PFSK-1 (cell line): Measurements from ENCODE around the gene PNLDC1.

Experiments used
- FOXP2 ChIP-seq: optimal IDR thresholded peaks from 2 replicates; pipeline ENCODE3; 2011; ENCODE audit warnings: borderline replicate concordance, control low read depth, inconsistent platforms; ENCODE audit not compliant: insufficient read depth; ENCODE audit errors: extremely low read length, extremely low read depth
- POLR2AphosphoS5 ChIP-seq: IDR thresholded peaks from 2 replicates; pipeline ENCODE4 v1.6.1; 2012; ENCODE audit warnings: low read depth, mild to moderate bottlenecking, control low read depth, low read length, moderate library complexity
- SIN3A ChIP-seq: IDR thresholded peaks from 2 replicates; pipeline ENCODE4 v1.6.1; 2012; ENCODE audit warnings: mild to moderate bottlenecking, low read length, moderate library complexity, borderline replicate concordance; ENCODE audit not compliant: insufficient read depth
- TAF1 ChIP-seq: IDR thresholded peaks from 2 replicates; pipeline ENCODE4 v1.6.1; 2012; ENCODE audit warnings: low read length, control low read depth, borderline replicate concordance; ENCODE audit not compliant: insufficient read depth
- TF ChIP-seq, protein P1 (sequence below), 2 experiments: IDR thresholded peaks; 2 replicates each; pipeline versions ENCODE4 v1.6.1 to v1.8.0; 2011 to 2012; ENCODE audit warnings: low read depth in 2 of 2, low read length in 2 of 2, control low read depth in 1 of 2, inconsistent platforms in 1 of 2, mild to moderate bottlenecking in 1 of 2, moderate library complexity in 1 of 2; ENCODE audit not compliant: insufficient read depth in 1 of 2

DNA sequence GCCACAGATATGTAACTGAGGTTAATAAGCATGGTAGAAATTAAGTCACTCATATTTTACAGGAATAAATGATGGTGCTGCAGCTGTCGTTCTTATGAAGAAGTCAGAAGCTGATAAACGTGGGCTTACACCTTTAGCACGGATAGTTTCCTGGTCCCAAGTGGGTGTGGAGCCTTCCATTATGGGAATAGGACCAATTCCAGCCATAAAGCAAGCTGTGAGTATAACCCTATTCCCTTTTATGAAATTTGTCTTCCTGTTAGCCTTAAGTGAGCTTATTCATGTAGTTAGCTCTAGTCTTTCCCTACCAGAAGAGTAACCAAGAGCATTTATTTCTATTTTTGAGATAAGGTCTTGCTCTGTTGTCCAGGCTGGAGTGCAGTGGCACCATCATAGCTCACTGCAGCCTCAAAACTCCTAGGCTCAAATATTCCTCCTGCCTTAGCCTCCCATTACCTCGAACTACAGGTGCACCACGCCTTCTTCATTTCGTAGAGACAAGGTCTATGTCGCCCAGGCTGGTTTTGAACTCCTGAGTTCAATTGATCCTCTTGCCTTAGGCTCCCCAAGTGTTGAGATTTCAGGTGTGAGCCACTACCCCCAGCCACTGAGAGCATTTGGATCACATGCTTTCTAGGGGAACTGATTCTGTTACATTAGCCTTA lies 22.7 kb upstream of the PNLDC1 start:
- no peak for TF ChIP-seq TAF1
- TF ChIP-seq POLR2AphosphoS5 = no peak; the same call in 1 of the 2 replicates
- TF ChIP-seq, protein P1, sequence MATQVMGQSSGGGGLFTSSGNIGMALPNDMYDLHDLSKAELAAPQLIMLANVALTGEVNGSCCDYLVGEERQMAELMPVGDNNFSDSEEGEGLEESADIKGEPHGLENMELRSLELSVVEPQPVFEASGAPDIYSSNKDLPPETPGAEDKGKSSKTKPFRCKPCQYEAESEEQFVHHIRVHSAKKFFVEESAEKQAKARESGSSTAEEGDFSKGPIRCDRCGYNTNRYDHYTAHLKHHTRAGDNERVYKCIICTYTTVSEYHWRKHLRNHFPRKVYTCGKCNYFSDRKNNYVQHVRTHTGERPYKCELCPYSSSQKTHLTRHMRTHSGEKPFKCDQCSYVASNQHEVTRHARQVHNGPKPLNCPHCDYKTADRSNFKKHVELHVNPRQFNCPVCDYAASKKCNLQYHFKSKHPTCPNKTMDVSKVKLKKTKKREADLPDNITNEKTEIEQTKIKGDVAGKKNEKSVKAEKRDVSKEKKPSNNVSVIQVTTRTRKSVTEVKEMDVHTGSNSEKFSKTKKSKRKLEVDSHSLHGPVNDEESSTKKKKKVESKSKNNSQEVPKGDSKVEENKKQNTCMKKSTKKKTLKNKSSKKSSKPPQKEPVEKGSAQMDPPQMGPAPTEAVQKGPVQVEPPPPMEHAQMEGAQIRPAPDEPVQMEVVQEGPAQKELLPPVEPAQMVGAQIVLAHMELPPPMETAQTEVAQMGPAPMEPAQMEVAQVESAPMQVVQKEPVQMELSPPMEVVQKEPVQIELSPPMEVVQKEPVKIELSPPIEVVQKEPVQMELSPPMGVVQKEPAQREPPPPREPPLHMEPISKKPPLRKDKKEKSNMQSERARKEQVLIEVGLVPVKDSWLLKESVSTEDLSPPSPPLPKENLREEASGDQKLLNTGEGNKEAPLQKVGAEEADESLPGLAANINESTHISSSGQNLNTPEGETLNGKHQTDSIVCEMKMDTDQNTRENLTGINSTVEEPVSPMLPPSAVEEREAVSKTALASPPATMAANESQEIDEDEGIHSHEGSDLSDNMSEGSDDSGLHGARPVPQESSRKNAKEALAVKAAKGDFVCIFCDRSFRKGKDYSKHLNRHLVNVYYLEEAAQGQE (IDR thresholded peaks at IDR 0.05; ENCODE audit: insufficient read depth in 1 of 2, low read depth in 2 of 2, low read length in 2 of 2) = no peak
- no peak for TF ChIP-seq FOXP2
- no peak for TF ChIP-seq SIN3A
